Tibial artery (tissue), 4 donors: ENCODE results near the gene STX16.

ENCODE experiments used
- DNase-seq, 2 donors: peaks; one replicate each; pipeline ENCODE4 v3.0.0-alpha.2; 2019
- H3K27ac ChIP-seq, 2 donors: fragments of 200-600 bp; sonication (generic) in 1 of 2; 1 replicate in 1 of 2; 2 replicates in 1 of 2; pipeline ENCODE4 v1.5.1; 2018 to 2019; ENCODE audit warnings: mild to moderate bottlenecking in 1 of 2
- H3K27me3 ChIP-seq, 2 donors: fragments of 200-600 bp; sonication (generic) in 1 of 2; one replicate each; pipeline versions ENCODE4 v1.5.1 to v1.6.0; 2016 to 2019
- H3K36me3 ChIP-seq, 3 donors: fragments of 200-600 bp; sonication (generic) in 2 of 3; one replicate each; pipeline ENCODE4 v1.5.1; 2016 to 2019; ENCODE audit warnings: mild to moderate bottlenecking in 2 of 3
- H3K4me1 ChIP-seq, 4 donors: fragments of 200-600 bp; sonication (generic) in 2 of 4; 1 replicate in 3 of 4; 2 replicates in 1 of 4; pipeline ENCODE4 v1.5.1; 2016 to 2019
- H3K4me3 ChIP-seq, 2 donors: fragments of 200-600 bp; sonication (generic) in 1 of 2; 1 replicate in 1 of 2; 2 replicates in 1 of 2; pipeline ENCODE4 v1.5.1; 2018 to 2019; ENCODE audit warnings: mild to moderate bottlenecking in 2 of 2
- H3K9me3 ChIP-seq, 3 donors: fragments of 200-600 bp; sonication (generic) in 1 of 3; one replicate each; pipeline ENCODE4 v1.5.1; 2016 to 2019
- CTCF ChIP-seq, 2 experiments: fragments of 200-600 bp in 1 of 2; fragments of 450-650 bp in 1 of 2; IDR thresholded peaks; one replicate each; pipeline ENCODE4 v1.5.1; 2017 to 2019; ENCODE audit warnings: antibody characterized with exemption in 2 of 2, mild to moderate bottlenecking in 1 of 2, moderate library complexity in 1 of 2
- intact Hi-C: fragments of 100-400 bp; cut with DNase I; formaldehyde crosslinking; loops from one replicate; pipeline ENCODE4 v1.15.0; 2023; ENCODE audit warnings: low total_unique reads

Gene STX16

GRCh38 chr20:58606184-58606583 is 44.9 kb upstream of the STX16 start:
- Histone ChIP-seq H3K4me3 (no peak overlapping the region), H3K27ac (no peak overlapping the region), H3K36me3 (no peaks in the 10 kb centered on the region), H3K4me1 (peaks cover 0 to 11% (median under 1%) of the 10 kb centered on the region in 4 donors), H3K9me3 (no peaks in the 10 kb centered on the region), H3K27me3 (peaks cover 0 to 6% of the 10 kb centered on the region in 2 donors)
- DNase-seq: no peak
- intact Hi-C loops: no loop called here
- TF ChIP-seq CTCF (IDR thresholded peaks at IDR 0.05): no peak

GRCh38 chr20:58608096-58608840 is 42.8 kb upstream of the STX16 start:
- no peak for DNase-seq
- intact Hi-C loops: no loop called here
- no peaks in the 10 kb centered on the region for H3K9me3 ChIP-seq
- no peaks in the 10 kb centered on the region for H3K36me3 ChIP-seq
- H3K4me1 ChIP-seq: peaks cover 0 to 30% (median 19%) of the 10 kb centered on the region in 4 donors
- no peak overlapping the region for H3K4me3 ChIP-seq
- no peak overlapping the region for H3K27ac ChIP-seq
- peaks cover 0 to 6% of the 10 kb centered on the region in 2 donors for H3K27me3 ChIP-seq
- no peak for TF ChIP-seq CTCF (IDR thresholded peaks at IDR 0.05)

- Histone ChIP-seq H3K9me3 (no peaks in the 10 kb centered on the region), H3K4me1 (peaks cover 0 to 34% (median 21%) of the 10 kb centered on the region in 4 donors), H3K4me3 (no peak overlapping the region), H3K36me3 (no peaks in the 10 kb centered on the region), H3K27me3 (peaks cover 0 to 6% of the 10 kb centered on the region in 2 donors), H3K27ac (no peak overlapping the region)
- intact Hi-C loops: no loop called here
- no peak for DNase-seq
- no peak for TF ChIP-seq CTCF (IDR thresholded peaks at IDR 0.05)
Observed at GRCh38 chr20:58609026-58609425, 42.1 kb upstream of the STX16 start.

GRCh38 chr20:58610071-58610800 is 40.8 kb upstream of the STX16 start:
- Histone ChIP-seq H3K4me3 (no peak overlapping the region), H3K9me3 (no peaks in the 10 kb centered on the region), H3K27ac (no peak overlapping the region), H3K27me3 (no peaks in the 10 kb centered on the region), H3K36me3 (no peaks in the 10 kb centered on the region), H3K4me1 (peaks cover 0 to 30% (median 21%) of the 10 kb centered on the region in 4 donors)
- no peak for TF ChIP-seq CTCF (IDR thresholded peaks at IDR 0.05)
- intact Hi-C loops: no loop called here
- no peak for DNase-seq

GRCh38 chr20:58610811-58611210 is 40.3 kb upstream of the STX16 start:
- Histone ChIP-seq H3K9me3 (no peaks in the 10 kb centered on the region), H3K27ac (no peak overlapping the region)
- intact Hi-C loops: no loop called here

More at GRCh38 chr20:58610811-58611210, 40.3 kb upstream of the STX16 start:
- no peaks in the 10 kb centered on the region for H3K27me3 ChIP-seq
- H3K36me3 ChIP-seq: no peaks in the 10 kb centered on the region
- no peak for DNase-seq
- peaks cover 0 to 30% (median 21%) of the 10 kb centered on the region in 4 donors for H3K4me1 ChIP-seq
- H3K4me3 ChIP-seq: no peak overlapping the region
- TF ChIP-seq CTCF (IDR thresholded peaks at IDR 0.05): no peak
